GM21367 (cell line): ENCODE results near the gene TNS1.

Source experiments
- ATAC-seq: cut with Tn5 transposase; IDR thresholded peaks from one replicate; pipeline ENCODE4 v1.9.1; 2021; ENCODE audit not compliant: unreplicated experiment

TNS1 gene

GRCh38 chr2:217964275-217965161, 38.3 kb downstream of the TNS1 start:
- ATAC-seq: no peak

- ATAC-seq: no peak
Measured at GRCh38 chr2:217960351-217960750, 42.4 kb downstream of the TNS1 start.

DNA sequence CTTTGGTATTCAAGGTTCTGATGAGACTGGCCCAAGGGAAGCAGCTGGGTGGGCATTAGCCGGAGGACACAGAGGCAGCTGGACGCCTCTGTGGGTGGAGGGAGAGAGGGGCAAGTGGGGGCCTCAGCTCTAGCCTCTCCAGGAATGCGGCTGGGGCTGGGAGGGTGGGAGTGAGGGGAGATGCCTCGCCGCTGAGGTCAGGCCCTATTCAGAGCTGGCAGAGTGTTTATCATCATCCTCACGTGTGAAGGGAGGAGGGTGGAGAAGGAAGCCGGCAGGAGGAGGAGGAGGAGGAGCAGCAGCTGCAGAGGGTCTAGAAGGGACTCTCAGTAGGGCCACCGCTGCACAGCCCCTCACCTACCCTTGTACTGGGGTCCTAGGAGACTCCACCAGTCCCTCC, 43.1 kb downstream of the TNS1 start:
- ATAC-seq: no peak

- ATAC-seq: no peak
Measured at GRCh38 chr2:217958884-217959225, 43.9 kb downstream of the TNS1 start.

- no peak for ATAC-seq
Measured at GRCh38 chr2:217958206-217958883, 44.5 kb downstream of the TNS1 start.

DNA sequence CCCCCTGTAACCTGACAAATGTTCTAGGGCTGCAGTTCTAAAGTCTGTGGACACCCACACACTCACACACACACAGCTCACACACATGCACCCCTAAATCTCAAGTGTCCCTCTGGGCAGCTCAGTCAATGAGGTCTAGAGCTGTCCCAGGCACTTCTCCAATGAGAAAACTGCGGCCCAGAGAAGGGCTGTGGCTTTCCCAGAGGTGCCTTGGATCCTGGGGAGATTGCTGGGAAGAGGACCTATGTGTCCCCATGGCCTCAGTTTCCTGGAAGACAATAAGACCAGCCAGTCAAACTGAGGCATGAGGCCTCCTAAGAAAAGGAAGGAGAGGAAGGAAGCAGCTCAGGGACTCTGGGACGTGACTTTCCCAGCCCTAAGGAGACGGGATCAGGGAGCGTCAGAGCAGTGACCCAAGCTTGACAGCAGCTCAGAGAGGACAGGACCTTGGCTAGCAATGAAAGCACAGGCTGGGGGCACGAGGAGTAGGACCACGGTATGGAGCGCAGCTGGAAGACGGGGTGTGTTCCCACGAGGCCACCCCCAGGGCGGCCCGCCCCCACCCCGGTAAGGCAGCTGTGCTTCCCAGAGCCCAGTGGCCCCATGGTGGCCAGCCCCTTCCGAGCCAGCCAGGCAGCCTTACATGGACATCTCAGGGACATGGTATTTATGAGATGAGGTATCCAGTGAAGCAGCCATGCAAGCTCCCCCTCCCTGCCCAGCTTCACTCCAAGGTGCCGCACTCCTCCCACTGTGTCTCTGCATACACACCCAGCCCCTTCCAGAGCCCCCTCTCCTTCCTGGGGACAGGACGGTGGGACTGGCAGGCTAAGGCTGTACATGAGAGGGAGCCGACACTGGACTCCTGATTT, 46.0 kb downstream of the TNS1 start:
- ATAC-seq: no peak

GRCh38 chr2:217955881-217956493, 46.8 kb downstream of the TNS1 start:
- no peak for ATAC-seq

GRCh38 chr2:217954971-217955740, 47.6 kb downstream of the TNS1 start:
- ATAC-seq: no peak

GRCh38 chr2:217954469-217954868, 48.3 kb downstream of the TNS1 start:
- ATAC-seq: no peak

- ATAC-seq: no peak
Measured at GRCh38 chr2:217954051-217954450, 48.7 kb downstream of the TNS1 start.

GRCh38 chr2:217953531-217953932, 49.3 kb downstream of the TNS1 start:
- ATAC-seq: no peak

- no peak for ATAC-seq
Measured at GRCh38 chr2:217953011-217953481, 49.7 kb downstream of the TNS1 start.

DNA sequence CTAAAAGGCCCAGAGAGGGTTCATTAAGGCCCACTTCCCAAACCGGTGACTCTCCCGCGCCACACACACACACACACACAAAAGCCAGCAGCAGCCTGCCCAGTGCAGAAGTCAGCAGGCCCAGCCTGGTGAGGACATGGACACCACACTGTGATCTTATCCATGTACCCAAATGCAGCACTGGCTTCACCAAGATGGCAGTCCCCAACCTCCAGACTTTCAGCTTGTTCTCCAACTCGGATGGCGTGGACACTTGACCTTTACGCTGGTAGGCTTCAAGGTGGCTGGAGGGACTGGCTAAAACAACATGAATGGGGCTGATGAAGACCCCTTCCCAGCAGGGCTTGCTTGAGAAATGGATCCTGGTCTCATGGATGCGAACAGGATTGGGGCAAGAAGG, 50.4 kb downstream of the TNS1 start:
- no peak for ATAC-seq

DNA sequence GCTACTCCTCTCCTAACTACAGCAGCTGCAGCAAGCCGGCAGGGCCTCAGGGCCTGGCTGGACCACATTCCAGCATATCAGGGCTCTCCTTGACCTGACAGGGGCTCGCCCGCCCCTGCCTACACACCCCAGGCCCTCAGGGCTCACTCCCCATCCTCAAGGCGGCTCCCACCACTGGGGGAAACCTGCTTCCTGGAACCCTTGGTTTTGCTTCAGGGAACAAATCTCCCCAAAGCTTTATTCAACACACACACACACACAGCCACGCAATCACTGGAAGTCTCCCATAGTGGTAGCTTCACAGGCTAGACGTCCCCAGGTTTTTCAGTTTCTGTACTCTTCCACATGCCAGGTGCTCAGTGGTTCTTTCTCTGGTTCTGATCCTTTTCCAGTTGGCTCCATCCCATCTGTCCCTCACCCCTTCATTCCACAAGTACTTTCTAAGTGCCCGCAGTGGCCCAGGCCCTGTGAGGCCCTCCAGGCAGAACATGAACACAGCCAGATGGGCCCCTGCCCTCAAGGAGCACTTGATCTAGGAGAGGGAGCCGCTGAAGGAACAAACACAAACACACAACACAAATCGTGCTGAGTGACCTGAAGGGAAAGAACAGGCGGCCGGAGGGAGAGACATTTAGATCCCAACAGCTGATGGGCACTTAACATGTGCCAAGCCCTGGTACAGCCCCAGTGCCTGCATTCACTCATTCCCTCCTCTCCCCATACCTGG, 51.1 kb downstream of the TNS1 start:
- ATAC-seq: no peak

- no peak for ATAC-seq
Measured at GRCh38 chr2:217951091-217951490, 51.7 kb downstream of the TNS1 start.

- no peak for ATAC-seq
Measured at GRCh38 chr2:217950401-217950871, 52.4 kb downstream of the TNS1 start.

DNA sequence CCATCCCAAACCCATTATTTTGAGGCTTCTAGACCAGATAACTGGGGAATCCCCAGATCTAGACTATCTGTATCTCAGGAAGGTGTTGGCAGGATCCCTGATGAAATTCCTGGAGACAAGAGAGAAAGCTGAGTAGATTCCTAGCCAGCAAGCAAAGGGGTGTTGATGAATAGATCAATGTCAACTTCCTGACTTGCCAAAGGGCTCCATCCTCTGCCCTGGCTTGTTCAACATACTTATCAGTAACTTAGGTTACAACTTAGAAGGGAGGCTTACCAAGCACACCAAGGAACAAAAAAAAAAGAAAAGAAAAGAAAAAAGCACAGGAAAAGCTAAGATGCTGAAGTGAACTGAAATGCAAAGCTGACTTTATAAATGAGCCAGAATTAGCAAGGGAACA, 53.3 kb downstream of the TNS1 start:
- no peak for ATAC-seq

DNA sequence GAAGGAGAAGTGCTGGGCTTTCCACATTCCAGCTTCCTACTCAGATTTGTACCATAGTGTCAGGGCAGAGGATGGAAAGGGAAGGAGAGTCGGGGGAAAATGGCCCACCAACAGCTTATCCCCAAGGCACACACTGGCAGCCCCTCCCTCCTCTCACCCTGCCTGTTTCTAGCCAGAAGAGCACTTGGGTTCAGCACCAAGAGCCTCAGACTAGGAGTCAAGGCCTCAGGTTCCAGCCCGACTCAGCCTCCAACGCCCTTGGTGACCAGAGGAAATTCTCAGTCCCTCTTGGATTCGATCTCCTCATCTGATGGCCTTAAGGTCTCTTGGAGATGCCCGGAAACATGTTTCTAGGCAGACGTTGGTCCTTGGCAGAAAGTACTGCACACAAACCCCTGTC, 53.9 kb downstream of the TNS1 start:
- ATAC-seq: no peak

DNA sequence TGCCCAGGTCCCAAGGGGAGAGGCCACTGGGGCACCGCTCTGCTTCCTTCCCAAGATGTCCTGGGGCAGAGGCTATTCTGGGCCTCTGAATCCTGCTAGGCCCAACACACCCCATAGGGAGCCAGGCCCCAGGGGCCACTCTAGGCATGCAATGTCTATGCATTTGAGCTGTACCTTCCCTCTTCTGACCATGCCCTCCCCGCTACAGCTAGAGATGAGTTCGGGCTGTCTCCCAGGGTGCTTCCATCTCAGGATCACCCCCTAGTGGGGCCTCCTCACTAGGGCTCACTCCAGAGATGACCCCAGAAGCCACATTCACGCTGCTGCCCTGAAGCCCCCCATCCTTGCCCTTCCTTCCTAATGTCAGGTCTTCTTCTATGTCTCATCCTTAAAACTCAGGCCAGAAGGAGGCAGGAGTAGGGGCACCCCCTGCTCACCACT, 54.4 kb downstream of the TNS1 start:
- ATAC-seq: no peak
